ENCODE results near the gene FOXC1. TPM values are rescaled to one million over a fixed set of nuclear protein-coding genes. Genes with fewer than 3 reads are reported as not detected.

Gene FOXC1
- total and polyA plus RNA-seq, 4 donors: 0.08 to 0.33 (median 0.14) TPM

DNA sequence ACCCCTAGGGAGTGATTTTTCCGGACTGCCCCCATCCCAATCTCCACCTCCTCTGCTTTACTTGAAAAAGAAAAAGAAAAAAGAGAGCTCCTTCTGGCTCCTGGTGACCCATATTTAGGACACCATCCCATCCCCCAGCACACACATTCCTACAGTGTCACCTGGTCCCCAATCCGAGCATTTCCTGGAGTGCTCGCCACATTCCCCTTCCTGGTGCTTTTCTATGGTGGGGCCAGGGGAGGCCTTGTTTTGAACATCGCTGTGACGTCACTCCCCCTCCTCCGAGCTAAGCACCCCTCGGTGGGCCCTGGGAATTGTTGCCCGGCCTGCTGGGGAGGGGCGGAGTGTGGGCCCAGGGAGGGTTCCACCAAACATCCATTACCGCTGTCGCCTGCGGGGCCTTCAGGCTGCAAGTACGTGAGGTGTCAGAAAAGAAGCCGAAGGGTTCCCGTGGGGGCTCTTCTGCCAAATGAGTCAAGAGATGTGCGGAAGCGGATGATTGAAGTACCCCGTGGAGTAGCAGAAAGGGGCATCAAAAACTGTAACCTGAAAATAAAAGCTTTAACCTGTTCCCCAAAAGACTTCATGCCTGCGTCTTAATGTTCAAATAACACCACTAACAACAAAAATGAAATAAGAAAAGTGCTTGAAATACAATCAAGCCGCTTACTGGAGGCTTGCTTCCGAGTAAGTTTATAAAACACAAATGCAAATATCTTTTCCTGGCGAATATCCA lies 2.8 kb upstream of the FOXC1 start (continued):
- TF ChIP-seq REST (IDR thresholded peaks at IDR 0.05) (no peak), FOXA1 (IDR thresholded peaks at IDR 0.05) (no peak), YY1 (IDR thresholded peaks at IDR 0.05) (no peak), FOXA2 (IDR thresholded peaks at IDR 0.05) (no peak), GABPA (IDR thresholded peaks at IDR 0.05 in 1 of 2, conservative IDR thresholded peaks at IDR 0.05 in 1 of 2) (no peak), RXRA (IDR thresholded peaks at IDR 0.05) (no peak), TAF1 (conservative IDR thresholded peaks at IDR 0.05) (no peak)

DNA sequence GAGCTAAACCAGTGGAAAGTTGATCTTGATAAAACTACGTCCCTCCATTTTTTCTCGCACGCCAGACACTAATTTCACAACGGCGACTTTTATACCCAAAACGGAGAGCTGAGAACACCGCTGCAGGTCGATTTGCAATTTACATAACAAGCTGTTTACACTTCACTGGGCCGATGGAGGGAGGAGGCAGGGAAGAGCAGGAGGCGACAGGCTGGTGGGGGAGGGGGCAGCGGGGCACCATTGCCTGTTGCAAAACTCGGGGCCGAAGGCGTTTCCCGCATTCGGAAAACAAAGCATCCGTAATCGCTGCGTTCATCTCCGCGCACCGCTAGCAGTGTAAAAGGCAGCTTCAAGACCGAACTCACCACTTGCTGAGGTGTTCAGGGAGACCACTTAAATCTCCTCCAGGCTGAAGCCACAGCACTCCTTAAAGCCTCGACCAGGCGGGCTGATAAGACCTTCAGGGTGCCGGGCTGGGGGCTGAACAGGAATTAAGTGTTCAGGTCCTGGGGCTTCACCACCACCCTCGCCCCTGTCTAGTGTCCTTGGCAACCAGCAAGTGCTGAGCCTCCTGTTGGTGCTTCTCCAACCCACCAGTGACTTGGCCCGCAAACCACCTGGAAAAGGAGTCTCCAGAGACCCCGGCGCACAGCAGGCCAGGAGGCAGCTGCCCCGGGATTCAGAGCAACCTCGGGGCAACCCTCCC lies 2.0 kb upstream of the FOXC1 start:
- Histone ChIP-seq H3K9ac (ENCODE audit: low read depth in 1 of 2, low read length in 2 of 2) (no peak overlapping the region), H3K4me1 (ENCODE audit: control insufficient read depth in 4 of 4, insufficient read depth in 4 of 4, low read length in 3 of 4) (peaks cover 26 to 63% (median 39%) of the 10 kb centered on the region in 4 donors), H3K4me3 (ENCODE audit: low read depth in 1 of 3, low read length in 3 of 3) (peak overlapping the region in 1 of 3 donors; percentile 4)

DNA sequence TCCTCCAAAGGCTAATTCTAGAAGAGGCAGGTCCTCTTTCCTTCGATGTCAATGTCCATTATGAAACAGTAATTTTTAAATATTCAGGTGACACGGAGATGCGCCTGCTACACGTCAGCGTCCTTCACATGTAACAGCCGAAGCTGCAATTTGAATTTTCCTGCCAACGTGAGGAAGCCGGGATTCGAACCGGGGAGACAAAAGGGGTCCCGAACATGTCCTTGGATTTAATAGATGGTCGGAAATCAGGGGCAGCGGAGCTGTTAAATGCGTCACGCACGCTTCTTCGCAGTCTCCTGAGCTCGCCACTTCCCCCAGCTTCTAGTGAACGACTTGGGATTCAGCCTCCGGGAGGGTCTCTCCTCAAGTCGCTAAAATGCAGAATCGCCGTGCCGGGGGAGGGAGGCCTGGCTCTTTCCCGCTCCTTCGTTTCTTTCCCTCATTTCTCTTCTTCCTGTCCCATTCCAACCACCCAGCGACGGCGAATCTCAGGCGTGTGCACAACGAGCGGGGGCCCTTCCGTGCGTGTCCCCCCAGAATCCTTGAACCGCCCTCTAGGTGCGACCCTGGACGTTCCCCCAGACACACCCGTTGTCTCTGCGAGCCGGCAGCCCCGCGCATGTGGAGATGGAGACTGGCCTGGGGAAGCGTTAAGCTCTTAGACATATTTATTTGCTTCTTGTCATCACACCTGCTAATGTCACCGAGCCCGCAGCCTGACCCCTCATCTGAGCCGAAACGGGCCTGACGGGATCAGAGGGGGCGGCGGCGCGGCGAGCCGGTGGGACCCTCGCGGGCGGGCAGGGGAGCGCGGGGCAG lies 1.3 kb upstream of the FOXC1 start:
- Histone ChIP-seq H3K36me3 (ENCODE audit: control insufficient read depth in 4 of 4, insufficient read depth in 3 of 4, low read depth in 1 of 4, low read length in 3 of 4) (no peaks in the 10 kb centered on the region), H3K4me3 (ENCODE audit: low read depth in 1 of 3, low read length in 3 of 3) (peak overlapping the region in 1 of 3 donors; percentile 62), H3K27me3 (ENCODE audit: control insufficient read depth in 4 of 4, insufficient read depth in 4 of 4, low read length in 3 of 4) (peaks cover 0 to 25% (median 10%) of the 10 kb centered on the region in 4 donors), H3K9me3 (ENCODE audit: control insufficient read depth in 4 of 4, low read length in 3 of 4) (peaks cover 0 to 3% (median 0%) of the 10 kb centered on the region in 4 donors), H3K9ac (ENCODE audit: low read depth in 1 of 2, low read length in 2 of 2) (no peak overlapping the region), H3K4me1 (ENCODE audit: control insufficient read depth in 4 of 4, insufficient read depth in 4 of 4, low read length in 3 of 4) (peaks cover 26 to 63% (median 39%) of the 10 kb centered on the region in 4 donors), H3K27ac (ENCODE audit: low read depth in 1 of 2, low read length in 2 of 2) (no peak overlapping the region)
- WGBS: 9% methylated on average over 59 of the region's 59 CpGs
- DNase-seq (ENCODE audit: low spot score): no peak
- no peak for TF ChIP-seq JUND (IDR thresholded peaks at IDR 0.05)
- TF ChIP-seq TAF1 (conservative IDR thresholded peaks at IDR 0.05): no peak
- TF ChIP-seq ATF3 (IDR thresholded peaks at IDR 0.05): no peak
- TF ChIP-seq SP1 (IDR thresholded peaks at IDR 0.05): no peak
- TF ChIP-seq CTCF (IDR thresholded peaks at IDR 0.05; ENCODE audit: low read depth, low read length, missing input control): no peak
- no peak for TF ChIP-seq RAD21 (IDR thresholded peaks at IDR 0.05)
- TF ChIP-seq NR2F2 (IDR thresholded peaks at IDR 0.05): no peak
- no peak for TF ChIP-seq HNF4A (conservative IDR thresholded peaks at IDR 0.05)
- no peak for TF ChIP-seq FOXA1 (IDR thresholded peaks at IDR 0.05)
- TF ChIP-seq FOXA2 (IDR thresholded peaks at IDR 0.05): no peak
- no peak for TF ChIP-seq REST (IDR thresholded peaks at IDR 0.05)

More for the DNA sequence above, 2.0 kb upstream of the FOXC1 start:
- peaks cover 0 to 3% (median 0%) of the 10 kb centered on the region in 4 donors for H3K9me3 ChIP-seq (ENCODE audit: control insufficient read depth in 4 of 4, low read length in 3 of 4)
- TF ChIP-seq MAX (IDR thresholded peaks at IDR 0.05): no peak
- TF ChIP-seq RAD21 (IDR thresholded peaks at IDR 0.05): no peak
- peak in 1 of 2 donors; percentile 21 for TF ChIP-seq HNF4A (conservative IDR thresholded peaks at IDR 0.05)
- no peak for TF ChIP-seq EGR1 (IDR thresholded peaks at IDR 0.05; ENCODE audit: low read depth in 2 of 2)
- no peak for DNase-seq (ENCODE audit: low spot score)
- H3K36me3 ChIP-seq (ENCODE audit: control insufficient read depth in 4 of 4, insufficient read depth in 3 of 4, low read depth in 1 of 4, low read length in 3 of 4): no peaks in the 10 kb centered on the region
- peaks cover 0 to 30% (median 10%) of the 10 kb centered on the region in 4 donors for H3K27me3 ChIP-seq (ENCODE audit: control insufficient read depth in 4 of 4, insufficient read depth in 4 of 4, low read length in 3 of 4)
- no peak overlapping the region for H3K27ac ChIP-seq (ENCODE audit: low read depth in 1 of 2, low read length in 2 of 2)
- 7% methylated on average over 32 of the region's 32 CpGs for WGBS
